HEK293T (cell line): Measurements from ENCODE around the gene FAM114A1.

ENCODE experiments used
- ARNT ChIP-seq: fragments of 450-650 bp; IDR thresholded peaks from 2 replicates; pipeline ENCODE4 v1.6.1; 2017; ENCODE audit warnings: mild to moderate bottlenecking
- BHLHE40 ChIP-seq: fragments of 450-650 bp; IDR thresholded peaks from 2 replicates; pipeline ENCODE4 v1.6.1; 2016; ENCODE audit warnings: mild to moderate bottlenecking, moderate library complexity, borderline replicate concordance
- ELF4 ChIP-seq: fragments of 450-650 bp; IDR thresholded peaks from 2 replicates; pipeline ENCODE4 v1.6.1; 2017; ENCODE audit warnings: antibody characterized with exemption
- FOXA1 ChIP-seq: fragments of 450-650 bp; IDR thresholded peaks from 2 replicates; pipeline ENCODE4 v1.6.1; 2016; ENCODE audit warnings: mild to moderate bottlenecking
- FOXK2 ChIP-seq: fragments of 450-650 bp; IDR thresholded peaks from 2 replicates; pipeline ENCODE4 v1.6.1; 2016; ENCODE audit warnings: mild to moderate bottlenecking
- FOXM1 ChIP-seq: fragments of 450-650 bp; IDR thresholded peaks from 2 replicates; pipeline ENCODE4 v1.6.1; 2017; ENCODE audit warnings: mild to moderate bottlenecking, borderline replicate concordance
- HDGF ChIP-seq: fragments of 450-650 bp; IDR thresholded peaks from 2 replicates; pipeline ENCODE4 v1.6.1; 2017; ENCODE audit warnings: antibody characterized with exemption, borderline replicate concordance
- L3MBTL2 ChIP-seq: fragments of 450-650 bp; conservative IDR thresholded peaks from 2 replicates; pipeline ENCODE4 v1.6.1; 2016; ENCODE audit warnings: mild to moderate bottlenecking
- LEF1 ChIP-seq: fragments of 450-650 bp; IDR thresholded peaks from 2 replicates; pipeline ENCODE4 v1.6.1; 2017; ENCODE audit warnings: mild to moderate bottlenecking, borderline replicate concordance
- SP1 ChIP-seq: fragments of 450-650 bp; IDR thresholded peaks from 2 replicates; pipeline ENCODE4 v1.6.1; 2017
- SUZ12 ChIP-seq: fragments of 450-650 bp; IDR thresholded peaks from 2 replicates; pipeline ENCODE4 v1.6.1; 2016; ENCODE audit warnings: mild to moderate bottlenecking
- TARDBP ChIP-seq: fragments of 450-650 bp; IDR thresholded peaks from 2 replicates; pipeline ENCODE4 v1.6.1; 2016
- TF ChIP-seq, protein P1 (sequence below): fragments of 450-650 bp; IDR thresholded peaks from 2 replicates; pipeline ENCODE4 v1.6.1; 2016

DNA sequence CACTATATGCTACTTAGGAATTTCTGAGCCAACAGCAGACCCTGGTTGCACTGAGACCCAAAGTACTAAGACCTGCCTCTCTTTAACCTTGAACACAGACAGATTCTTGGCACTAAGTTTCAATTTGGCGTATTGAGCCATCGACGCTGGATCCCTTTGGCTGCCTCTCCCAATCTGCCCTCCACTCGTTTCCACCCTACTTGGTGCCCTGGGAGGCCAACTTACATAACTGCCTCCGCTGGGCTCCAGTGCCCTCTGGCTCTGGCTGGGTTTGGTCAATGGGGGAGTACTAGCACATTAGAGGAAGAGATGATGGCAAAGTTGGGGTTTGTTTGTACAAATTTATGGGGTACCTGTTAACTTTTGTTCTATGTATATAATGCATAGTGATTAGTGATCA lies 101.1 kb downstream of the FAM114A1 start:
- TF ChIP-seq L3MBTL2 = no peak
- TF ChIP-seq FOXK2 = no peak
- TF ChIP-seq FOXA1 = no peak
- no peak for TF ChIP-seq ELF4
- TF ChIP-seq HDGF = no peak
- TF ChIP-seq SP1 = no peak
- no peak for TF ChIP-seq BHLHE40
- TF ChIP-seq ARNT = no peak
- TF ChIP-seq FOXM1 = no peak
- TF ChIP-seq SUZ12 = no peak
- no peak for TF ChIP-seq LEF1
- TF ChIP-seq, protein P1, sequence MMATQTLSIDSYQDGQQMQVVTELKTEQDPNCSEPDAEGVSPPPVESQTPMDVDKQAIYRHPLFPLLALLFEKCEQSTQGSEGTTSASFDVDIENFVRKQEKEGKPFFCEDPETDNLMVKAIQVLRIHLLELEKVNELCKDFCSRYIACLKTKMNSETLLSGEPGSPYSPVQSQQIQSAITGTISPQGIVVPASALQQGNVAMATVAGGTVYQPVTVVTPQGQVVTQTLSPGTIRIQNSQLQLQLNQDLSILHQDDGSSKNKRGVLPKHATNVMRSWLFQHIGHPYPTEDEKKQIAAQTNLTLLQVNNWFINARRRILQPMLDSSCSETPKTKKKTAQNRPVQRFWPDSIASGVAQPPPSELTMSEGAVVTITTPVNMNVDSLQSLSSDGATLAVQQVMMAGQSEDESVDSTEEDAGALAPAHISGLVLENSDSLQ = no peak
- no peak for TF ChIP-seq TARDBP
